Islet of Langerhans (tissue), 1 donor: ENCODE measurements around the gene NAPA.
"Not testable (repeated sequence)": the region's sequence is repeated elsewhere in the genome, so short reads cannot be mapped to it uniquely, and the experiment has no call there.

Experiments used
- FAIRE-seq: peaks from one replicate; lab custom pipeline; 2011; peaks lifted over from hg19 to GRCh38; lab: Jason Lieb, UNC

Gene NAPA

DNA sequence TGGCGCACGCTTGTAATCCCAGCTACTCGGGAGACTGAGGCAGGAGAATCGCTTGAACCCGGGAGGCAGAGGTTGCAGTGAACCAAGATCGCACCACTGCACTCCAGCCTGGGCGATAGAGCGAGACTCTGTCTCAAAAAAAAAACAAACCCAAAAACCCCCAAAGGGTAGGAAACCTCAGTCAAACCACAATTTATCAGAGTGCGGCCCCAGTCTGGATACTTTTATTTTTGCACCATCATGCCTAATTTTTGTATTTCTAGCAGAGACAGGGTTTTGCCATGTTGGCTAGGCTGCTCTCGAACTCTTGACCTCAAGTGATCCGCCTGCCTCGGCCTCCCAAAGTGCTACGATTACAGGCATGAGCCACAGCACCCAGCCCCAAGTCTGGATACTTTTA is 28.6 kb downstream of the NAPA start:
- not testable (repeated sequence) for FAIRE-seq

DNA sequence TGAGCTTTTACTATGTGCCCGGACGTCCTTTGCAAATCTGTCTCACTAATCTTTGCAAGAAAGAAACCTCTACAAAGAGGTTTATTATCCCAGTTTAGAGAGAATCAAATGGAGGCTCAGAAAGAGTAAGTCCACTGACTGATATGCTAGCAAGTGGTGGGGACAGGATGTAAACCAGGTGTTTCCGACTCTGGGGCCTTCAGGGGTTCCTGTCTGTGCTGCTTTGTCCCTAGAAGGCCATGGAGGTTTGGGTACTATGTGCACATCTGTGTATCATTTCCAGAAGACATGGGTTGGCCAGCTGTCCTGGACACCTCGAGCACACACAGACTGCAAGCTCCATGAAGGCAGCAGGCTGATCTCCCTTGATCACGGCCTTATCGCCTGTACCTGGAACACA is 29.7 kb downstream of the NAPA start:
- FAIRE-seq = no peak

DNA sequence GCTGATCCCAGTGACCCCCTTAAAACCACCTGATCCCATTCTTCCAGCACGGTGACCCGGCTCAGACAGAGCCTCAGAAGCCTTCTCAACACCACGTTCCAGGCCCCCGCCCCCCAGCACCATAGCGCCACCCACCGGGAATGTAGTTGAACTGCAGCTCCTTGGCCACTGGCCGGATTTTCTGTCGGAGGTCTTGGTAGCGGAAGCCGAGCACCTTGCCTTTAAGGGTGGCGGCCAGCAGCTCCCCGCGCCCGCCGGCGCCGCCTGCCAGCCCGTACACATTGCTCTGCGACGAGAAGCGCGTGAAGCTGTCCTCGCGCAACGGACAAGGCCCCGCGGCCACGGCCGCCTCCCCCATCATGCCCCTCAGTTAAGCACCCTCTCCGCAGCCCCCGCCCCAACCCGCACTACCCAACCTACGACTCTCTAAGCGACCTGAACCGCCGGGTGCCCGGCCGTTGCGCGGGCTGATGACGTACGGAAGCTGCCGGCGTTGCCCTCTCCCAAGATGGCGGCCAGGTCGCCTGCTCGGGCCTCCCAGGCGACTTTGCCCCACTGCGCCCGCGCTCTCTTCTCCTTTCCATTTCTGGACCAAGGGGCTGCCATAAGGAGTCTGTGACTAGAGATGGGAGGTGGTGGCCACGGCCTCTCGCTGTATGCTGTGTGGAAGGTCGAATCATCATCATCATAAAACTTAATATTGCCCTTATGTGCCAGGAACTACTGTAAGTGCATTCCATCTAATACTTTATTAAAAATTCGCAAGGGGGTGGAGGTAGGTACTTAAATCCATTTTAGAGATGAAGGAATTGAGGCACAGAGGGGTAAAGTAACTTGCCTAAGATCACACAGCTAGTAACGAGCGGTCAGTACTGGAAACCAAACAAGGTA is 30.8 kb downstream of the NAPA start, which contains the start of gene KPTN:
TSS of gene KPTN (minus strand) at position 420 of the 891 bp plus-strand sequence. CDS start at position 361, 59 bp downstream.
- FAIRE-seq = no peak

DNA sequence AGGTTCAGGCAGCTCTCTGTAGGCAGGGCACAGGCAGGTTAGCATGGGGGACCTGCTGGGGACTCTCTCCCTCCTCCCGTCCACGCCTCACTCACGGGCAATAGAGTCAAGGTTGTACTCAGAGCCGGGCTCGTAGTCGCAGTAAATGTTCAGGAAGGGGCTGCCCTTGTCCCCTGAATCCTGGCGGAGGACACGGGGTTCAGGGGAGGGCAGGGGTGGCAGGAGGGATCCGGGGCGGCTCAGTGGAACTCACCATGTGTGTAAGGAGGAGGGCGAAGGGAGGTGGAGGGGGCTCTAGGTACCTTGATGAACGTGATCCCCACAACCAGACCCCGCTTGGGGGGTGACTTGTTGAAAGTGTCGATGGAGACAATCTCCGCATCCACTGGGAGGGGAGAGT is 31.7 kb downstream of the NAPA start:
- no peak for FAIRE-seq

DNA sequence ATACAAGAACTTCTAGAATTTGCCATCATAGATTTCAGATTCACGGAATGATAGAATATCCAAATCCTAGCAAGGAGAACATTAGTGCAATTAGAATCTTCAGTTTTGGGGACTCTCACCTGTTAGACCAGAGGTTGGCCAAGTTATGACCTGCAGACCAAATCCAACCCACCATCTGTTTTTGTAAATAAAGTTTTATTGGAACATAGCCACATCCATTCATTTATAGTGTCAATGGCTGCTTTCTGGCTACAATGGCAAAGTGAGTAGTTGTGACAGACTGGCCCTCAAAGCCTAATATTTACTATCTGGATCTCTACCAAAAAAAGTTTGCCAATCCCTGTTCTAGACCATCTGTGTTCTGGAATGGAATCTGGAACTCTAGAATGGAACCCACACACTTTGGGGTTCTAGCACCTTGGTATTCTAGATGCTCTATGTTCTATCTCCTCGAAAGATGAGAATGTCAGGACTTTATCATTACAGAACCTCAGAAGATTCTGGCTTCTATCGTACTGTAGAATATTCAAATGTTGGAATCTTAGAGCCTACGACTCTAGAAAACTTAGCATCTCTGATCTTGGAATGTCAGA is 33.3 kb downstream of the NAPA start:
- no peak for FAIRE-seq

DNA sequence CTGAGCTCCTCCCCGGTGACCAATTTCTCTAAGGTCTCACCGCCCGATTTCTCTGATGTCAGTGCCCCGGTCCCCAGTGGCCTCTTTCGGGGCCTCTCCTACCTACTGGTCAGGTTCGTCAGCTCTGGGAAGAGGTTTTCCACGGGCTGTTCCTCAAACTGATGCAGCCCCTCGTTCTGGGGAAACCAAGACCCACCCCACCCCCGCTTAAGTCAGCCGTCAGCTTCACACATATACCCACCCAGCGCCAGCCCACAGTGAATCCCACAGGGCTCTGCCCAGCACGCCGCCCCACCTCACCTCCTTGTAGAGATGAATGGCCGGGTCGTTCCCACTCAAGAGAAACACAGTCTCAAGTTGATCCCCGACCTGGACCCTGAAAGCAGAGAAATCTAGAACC is 34.2 kb downstream of the NAPA start:
- no peak for FAIRE-seq

DNA sequence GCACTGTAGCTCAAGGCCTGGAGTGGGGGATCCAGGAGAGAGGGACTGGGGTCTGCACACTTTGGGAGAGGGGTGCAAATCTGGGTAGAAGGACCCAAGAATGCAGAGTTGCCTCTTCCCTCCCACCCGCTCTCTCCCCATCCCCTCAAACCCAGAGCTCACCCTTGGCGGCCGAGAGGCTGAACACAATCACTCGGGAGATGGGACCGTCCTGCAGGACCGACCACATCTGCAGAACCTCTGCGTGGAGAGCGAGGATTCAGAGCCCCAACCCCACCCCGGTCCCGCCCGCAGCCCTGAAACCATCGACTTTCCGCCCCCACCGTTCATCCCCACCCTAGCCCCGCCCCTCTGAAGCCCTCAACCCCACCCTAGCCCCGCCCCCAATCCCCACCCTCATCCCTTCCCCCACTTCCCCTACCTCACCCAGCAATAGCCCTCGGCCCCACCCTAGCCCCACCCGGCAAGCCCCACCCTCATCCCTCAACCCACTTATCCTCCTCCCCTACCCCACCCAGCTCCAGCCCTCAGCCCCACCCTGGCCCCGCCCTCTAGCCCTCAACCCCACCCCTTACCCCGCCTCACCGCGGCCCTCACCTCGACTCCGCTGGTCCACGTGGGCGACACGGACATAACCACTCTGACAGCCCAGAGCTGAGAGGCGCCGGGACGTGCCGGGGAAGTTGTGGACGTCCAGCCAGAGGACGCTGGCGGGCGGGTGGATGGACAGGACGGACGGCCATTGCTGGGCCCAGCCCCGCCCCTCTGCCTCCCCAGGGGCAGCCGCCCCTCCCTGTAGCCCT is 35.0 kb downstream of the NAPA start:
- no peak for FAIRE-seq

DNA sequence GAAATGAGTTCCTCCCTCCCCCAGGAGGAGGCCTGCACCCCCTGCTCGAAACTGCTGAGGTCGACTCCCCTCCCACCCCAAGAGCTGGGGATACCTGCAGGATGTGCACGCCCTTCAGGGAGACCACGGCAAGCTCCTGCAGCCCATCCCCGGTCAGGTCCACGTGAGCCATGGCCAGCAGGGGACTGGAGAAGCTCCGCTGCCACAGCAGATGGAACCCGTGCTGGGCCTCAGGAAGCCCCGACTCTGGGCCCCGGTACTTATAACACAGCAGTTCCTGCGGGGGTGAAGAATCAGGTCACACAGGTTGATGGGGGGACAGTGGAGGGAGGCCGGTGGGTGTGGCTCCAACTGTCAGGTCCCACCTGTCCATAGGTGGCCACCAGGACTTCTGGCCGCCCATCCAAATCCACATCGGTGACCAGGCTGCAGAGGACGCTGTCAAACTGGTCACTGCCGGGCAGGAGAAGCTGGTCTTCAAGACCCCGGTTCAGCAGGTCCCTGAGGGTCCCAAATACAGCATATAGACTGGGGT is 38.4 kb downstream of the NAPA start:
- no peak for FAIRE-seq

DNA sequence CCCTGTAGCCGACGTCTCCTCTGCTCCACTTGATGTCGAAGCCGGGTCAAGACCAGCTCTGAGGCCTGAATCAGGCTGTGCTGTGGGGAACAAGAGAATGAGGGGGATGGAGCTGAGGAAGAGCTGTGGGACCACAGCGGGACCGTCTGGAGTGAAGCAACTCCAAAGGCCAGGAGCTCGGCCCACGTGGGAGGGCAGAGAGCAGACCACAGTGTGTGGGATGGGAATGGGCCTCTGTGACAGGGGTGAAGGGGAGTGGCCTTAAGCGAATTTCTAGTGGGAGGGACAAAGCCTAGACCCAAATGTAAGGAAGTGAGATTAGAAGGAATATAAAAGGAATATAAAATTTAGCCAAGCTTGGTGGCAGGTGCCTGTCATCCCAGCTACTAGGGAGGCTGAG is 39.4 kb downstream of the NAPA start:
- no peak for FAIRE-seq

DNA sequence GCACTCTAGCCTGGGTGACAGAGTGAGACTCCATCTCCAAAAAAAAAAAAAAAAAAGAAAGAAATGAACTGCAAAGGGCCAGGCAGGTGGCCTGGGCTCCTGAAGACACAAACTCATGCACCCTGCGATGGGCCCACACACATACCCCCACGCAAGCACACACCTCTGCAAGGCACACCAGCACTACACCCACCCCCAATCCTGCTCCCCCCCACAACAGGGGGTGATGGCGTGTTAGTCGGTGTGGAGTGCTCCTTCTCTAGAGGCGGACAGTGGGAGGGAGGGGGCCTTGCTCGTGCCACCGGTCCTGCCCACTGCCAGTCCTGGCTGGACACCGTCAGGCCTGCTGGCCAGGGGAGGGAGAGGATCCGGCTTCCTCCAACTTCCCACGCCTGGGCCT is 41.5 kb downstream of the NAPA start:
- no peak for FAIRE-seq

DNA sequence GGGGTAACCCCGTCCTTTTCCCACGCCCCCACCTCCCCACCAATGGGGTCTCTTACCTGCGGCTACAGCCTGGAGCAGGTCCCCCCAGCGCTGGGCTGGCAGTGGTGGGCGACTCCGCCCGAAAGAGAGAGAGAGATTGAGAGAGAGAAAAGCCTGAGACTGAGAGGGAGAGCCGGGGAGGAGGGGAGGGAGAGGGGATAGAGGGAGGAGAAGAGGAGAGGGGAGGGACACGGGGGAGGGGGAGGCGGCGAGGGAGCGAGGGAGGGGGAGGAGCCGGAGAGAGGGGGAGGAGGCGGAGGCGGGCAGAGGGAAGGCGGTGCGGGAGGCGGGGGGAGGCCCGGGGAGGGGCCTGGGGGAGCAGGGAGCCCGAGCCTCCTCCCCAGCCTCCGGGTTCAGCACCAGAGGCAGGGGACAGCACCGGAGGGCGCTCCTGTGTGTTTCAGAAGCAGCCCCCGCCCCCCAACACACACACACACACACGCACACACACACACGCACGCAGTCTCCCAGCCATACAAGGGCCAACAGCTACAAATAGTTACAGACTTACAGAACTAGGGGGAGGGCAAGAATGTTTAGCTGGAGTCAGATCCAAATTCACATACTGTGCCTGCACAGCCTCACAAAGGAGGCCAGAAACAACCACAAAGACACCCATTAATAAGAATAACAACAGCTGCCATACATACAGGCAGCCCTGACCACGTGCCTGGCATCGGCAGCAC is 43.0 kb downstream of the NAPA start, which contains the start of gene SLC8A2:
TSS of gene SLC8A2 (minus strand) at position 161 of the 725 bp plus-strand sequence. CDS start 5,490 bp downstream, outside the sequence.
- no peak for FAIRE-seq

DNA sequence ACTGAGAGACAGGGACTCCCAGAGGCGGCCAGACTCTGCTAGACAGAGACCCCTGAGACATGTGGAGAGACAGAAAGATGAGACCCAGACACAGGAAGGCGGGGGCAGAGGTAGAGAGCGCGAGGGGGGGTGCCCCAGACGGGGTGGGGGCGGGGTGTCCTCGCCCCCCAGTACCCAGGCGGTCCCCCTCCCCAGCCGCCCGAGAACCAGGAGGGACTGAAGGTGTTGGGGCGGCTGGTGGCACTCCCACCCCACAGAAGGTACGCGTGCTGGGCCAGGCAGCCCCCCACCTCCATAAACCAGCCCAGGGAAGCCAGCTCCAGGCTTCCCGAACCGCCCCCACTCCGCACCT is 43.5 kb downstream of the NAPA start:
- FAIRE-seq = no peak

DNA sequence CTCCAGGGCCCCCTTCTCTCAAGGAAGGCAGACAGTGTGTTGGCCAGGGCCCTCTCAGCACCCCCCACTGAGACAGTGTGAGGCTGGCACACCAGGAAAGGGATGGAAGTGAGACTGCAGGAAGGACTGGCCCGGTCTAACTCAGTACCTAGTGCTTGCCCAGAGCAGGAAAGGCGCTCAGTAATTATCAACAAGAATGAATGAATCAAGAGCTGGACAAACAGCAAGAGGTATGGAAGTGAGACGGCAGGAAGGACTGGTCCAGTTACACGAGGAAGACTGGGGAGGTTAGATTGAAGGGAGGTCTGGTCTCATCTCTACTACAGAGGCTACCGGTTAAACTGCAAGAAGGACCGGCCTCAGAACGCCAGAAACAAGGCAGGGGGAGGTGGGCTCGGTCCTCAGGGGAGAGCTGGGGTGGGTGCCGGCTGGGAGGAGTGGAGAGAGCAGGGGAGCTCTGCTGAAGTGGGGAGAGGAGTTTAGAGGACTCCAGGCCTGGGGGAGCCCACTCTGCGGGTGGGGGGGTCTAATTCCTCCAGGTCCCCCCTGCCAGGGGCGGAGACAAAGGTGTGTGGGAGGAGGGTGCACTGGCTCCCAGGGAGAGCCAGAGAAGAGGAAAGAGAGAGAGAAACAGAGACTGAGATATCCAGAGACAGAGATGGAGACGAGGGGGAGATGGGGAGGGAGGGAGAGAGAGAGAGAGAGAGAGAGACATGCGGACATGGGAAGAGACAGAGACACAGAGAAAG is 44.2 kb downstream of the NAPA start:
- no peak for FAIRE-seq

DNA sequence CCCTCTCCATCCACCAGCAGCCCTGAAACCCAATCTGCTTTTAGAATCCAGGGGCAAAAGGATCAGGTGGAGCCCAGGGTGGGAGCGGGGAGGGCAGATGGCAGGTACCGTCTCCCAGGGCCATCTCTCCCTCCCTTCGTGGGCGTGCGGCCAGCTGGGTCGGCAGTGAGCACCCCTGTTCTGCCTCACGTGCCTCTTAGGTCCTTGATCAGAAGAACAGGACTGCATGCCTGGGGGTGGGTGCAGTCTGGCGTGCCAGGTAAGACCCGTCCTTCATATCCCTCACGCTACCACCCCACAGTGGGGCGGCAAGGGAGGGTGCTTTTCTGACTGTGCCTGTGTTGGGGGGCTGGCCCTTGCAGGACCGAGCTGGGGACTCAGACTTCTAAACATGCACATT is 45.1 kb downstream of the NAPA start:
- no peak for FAIRE-seq

DNA sequence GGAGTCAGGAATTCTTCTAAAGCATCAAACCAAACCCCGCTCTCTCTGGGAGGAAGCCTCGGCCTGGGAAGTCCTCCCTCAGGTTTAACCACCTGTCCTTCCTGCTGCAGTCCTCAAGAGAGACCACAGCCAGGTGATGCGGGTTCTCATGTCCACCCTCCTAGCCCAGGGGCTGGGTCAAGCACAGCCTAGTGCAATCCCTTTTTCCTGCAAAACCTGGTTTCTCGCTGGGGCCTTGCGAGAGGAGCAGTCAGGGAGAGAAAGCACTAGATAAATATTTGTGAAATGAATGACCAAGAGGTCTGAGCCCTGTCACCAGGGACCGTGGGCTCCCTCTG is 45.5 kb downstream of the NAPA start:
- no peak for FAIRE-seq

DNA sequence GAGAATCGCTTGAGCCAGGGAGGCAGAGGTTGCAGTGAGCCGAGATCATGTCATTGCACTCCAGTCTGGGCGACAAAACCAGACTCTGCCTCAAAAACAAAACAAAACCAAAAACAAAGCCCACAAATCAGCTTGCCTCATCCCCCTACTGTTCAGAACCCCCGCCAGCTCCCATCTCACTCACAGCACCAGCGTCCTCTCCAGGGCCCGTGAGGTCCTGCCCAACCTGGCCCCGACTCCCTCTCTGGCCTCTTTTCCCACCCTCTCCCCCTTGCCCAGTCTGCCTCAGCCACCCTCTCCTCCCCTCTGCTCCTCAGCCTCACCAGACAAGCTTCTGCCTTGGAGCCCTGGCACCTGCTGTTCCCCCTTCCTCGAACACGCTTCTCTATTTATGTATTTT is 46.9 kb downstream of the NAPA start:
- no peak for FAIRE-seq

DNA sequence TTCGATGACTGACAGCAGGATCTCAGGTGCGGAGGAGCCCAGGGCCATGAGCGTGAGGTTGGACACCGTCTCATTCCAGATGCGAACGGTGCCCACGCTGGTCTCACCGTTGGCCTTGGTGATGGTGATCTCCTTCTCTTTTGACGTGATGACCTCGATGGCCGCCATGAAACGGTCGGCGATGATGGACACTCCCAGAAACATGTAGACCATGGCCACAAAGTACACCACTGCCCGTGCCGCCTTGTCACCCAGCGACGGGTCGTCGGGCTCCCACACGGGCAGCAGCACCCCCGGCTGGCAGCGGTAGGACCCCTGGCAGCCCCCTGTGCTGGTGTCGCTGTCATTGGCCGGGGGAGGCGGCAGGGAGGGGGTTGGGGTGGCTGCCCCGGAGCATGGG is 48.9 kb downstream of the NAPA start:
- FAIRE-seq = no peak

DNA sequence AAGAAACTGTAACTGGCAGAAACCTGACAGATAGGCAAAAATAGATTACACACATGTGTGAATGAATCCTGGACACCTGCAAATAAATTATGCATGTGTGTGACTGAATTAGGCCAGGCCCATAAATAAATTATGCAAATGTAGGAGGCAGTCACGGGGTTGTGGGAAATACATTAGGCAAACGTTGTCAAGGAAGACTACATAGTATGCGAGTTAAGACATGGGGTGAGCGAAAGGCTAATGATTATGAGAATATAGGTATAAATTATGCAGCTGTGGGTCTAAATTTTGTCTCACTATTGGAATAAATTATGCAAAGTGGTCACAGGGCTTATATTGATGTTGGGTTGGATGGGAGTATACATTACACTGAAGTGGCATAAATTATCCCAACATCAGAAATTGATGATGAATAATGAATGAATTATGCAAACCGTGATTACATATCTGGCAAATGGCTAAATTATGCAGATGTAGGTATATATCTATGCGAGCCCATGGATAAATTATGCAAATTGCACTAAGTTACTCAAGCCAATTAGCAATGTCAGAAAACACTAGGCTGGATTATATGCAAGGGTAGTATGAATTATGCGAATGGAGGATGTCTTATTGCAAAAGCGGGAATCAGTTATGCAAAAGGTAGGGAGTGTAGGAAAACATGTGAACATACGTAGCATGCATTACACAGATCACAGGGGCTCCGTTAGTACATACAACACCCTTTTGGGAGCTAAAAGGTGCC is 50.0 kb downstream of the NAPA start:
- FAIRE-seq = no peak

DNA sequence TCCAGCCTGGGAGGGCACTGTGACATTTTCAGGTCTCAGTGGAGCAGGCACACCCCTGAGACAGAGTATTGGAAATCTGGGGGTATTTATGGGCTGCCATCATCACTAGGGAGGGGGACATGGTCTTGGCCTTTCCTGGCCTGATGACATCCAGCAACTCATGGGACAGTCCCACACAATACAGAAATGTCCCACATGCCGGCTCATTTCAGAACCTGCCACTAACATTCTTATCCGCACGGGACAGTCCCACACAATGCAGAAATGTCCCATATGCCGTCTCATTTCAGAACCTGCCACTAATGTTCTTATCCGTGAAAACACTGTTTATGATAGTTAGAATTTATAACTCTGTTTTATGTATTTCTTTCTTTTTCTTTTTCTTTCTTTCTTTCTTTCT is 53.0 kb downstream of the NAPA start:
- FAIRE-seq = no peak

DNA sequence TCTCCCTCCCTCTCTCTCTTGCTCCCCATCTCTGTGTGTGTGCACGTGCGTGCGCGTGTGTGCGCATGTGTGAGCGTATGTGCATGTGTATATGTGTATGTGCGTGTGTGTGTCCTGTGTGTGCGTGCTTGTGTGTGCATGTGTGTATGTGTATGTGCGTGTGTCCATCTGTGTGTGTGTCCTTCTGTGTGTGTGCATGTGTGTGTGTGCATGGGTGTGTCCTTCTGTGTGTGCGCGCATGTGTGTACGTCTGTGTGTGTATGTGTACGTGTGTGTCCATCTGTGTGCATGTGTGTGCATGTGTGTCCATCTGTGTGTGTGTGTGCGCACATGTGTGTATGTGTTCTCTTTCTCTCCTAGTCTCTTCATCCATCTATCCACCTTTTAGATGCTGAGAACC is 55.4 kb downstream of the NAPA start:
- no peak for FAIRE-seq

DNA sequence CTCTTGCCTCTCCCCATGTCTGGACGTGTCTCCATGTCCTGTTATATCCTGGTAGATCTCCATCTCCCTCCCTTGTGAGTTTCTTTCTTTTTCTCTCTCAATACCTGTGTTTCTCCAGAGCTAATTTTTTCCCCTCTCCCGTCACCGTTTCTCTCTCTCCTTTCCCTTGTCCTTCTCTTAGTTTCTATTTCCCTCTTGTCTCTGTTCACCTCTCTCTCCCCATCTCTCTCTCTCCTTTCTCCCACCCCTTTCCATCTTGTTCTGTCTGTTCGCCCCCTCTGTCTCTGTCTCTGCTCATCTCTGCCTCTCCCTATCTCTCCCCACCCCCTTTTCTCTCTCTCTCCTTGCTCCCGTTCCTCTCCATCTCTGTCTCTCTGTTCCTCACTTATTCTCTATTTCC is 56.2 kb downstream of the NAPA start:
- no peak for FAIRE-seq
